OCI-LY3 (cell line): ENCODE data around the gene ERI3.

Experiments
- H2AFZ ChIP-seq: fragments of 200-600, 300-600 bp; shearing (Covaris generic); 2 replicates; pipeline ENCODE4 v1.6.0; 2014; ENCODE audit warnings: antibody characterized with exemption, low read depth, low read length
- H3K27ac ChIP-seq: fragments of 200-600, 300-600 bp; sonication (generic); 2 replicates; pipeline ENCODE4 v1.5.1; 2014; ENCODE audit warnings: mild to moderate bottlenecking, low read length, moderate library complexity, mixed read lengths
- H3K27me3 ChIP-seq: fragments of 200-600, 300-600 bp; sonication (generic); 2 replicates; pipeline ENCODE4 v1.6.1; 2014; ENCODE audit warnings: low read depth, low read length, mixed read lengths
- H3K36me3 ChIP-seq: fragments of 200-600, 300-600 bp; sonication (generic); replicated peaks from 2 replicates; pipeline ENCODE3; 2014; ENCODE audit warnings: low read depth, low read length, mixed read lengths
- H3K4me1 ChIP-seq: fragments of 300-600, 200-600 bp; sonication (generic); 2 replicates; pipeline ENCODE4 v1.6.1; 2014; ENCODE audit warnings: low read length, mixed read lengths
- H3K4me2 ChIP-seq: fragments of 200-600, 300-600 bp; sonication (generic); 2 replicates; pipeline ENCODE4 v1.6.1; 2014; ENCODE audit warnings: low read length, mixed read lengths
- H3K4me3 ChIP-seq: fragments of 300-600, 200-600 bp; sonication (generic); 2 replicates; pipeline ENCODE4 v1.5.1; 2014; ENCODE audit warnings: antibody characterized with exemption, mild to moderate bottlenecking, low read length, moderate library complexity
- H3K79me2 ChIP-seq: fragments of 300-600, 200-600 bp; shearing (Covaris generic); 2 replicates; pipeline ENCODE4 v1.6.1; 2014; ENCODE audit warnings: mild to moderate bottlenecking, low read length, mixed read lengths
- H3K9ac ChIP-seq: fragments of 300-600, 200-600 bp; shearing (Covaris generic); 2 replicates; pipeline ENCODE4 v1.6.0; 2014; ENCODE audit warnings: mild to moderate bottlenecking, low read length, moderate library complexity
- H3K9me3 ChIP-seq: fragments of 200-600, 300-600 bp; shearing (Covaris generic); 2 replicates; pipeline ENCODE4 v1.6.1; 2014; ENCODE audit warnings: low read length, mixed read lengths; ENCODE audit not compliant: insufficient read depth
- H4K20me1 ChIP-seq: fragments of 200-600, 300-600 bp; sonication (generic); 2 replicates; pipeline ENCODE4 v1.6.1; 2016; ENCODE audit warnings: low read length, mixed read lengths; ENCODE audit not compliant: insufficient read depth
- CTCF ChIP-seq: fragments of 200-600, 300-600 bp; sonication (generic); IDR thresholded peaks from 2 replicates; pipeline ENCODE4 v1.5.1; 2014; ENCODE audit warnings: antibody characterized with exemption, low read length, low read depth
- EZH2phosphoT487 ChIP-seq: fragments of 200-600 bp; shearing (Covaris generic); IDR thresholded peaks from 2 replicates; pipeline ENCODE4 v1.6.1; 2018; ENCODE audit warnings: antibody characterized with exemption, mixed run types, low read depth

The ERI3 gene

GRCh38 chr1:44297695-44298400 is 57.2 kb downstream of the ERI3 start:
- TF ChIP-seq EZH2phosphoT487 (no peak), CTCF (no peak)
- Histone ChIP-seq H3K79me2 (no peaks in the 10 kb centered on the region), H2AFZ (no peak overlapping the region), H3K9me3 (no peaks in the 10 kb centered on the region), H3K4me1 (no peaks in the 10 kb centered on the region), H3K4me2 (no peak overlapping the region), H4K20me1 (no peaks in the 10 kb centered on the region), H3K9ac (no peak overlapping the region), H3K36me3 (peaks cover 5% of the 10 kb centered on the region), H3K27me3 (no peaks in the 10 kb centered on the region), H3K4me3 (no peak overlapping the region), H3K27ac (no peak overlapping the region)

GRCh38 chr1:44296806-44297205 is 58.3 kb downstream of the ERI3 start:
- Histone ChIP-seq H2AFZ (no peak overlapping the region), H3K4me1 (no peaks in the 10 kb centered on the region), H3K9ac (no peak overlapping the region), H3K9me3 (no peaks in the 10 kb centered on the region), H3K27ac (no peak overlapping the region), H3K4me2 (no peak overlapping the region), H4K20me1 (no peaks in the 10 kb centered on the region), H3K36me3 (peaks cover 3% of the 10 kb centered on the region), H3K4me3 (no peak overlapping the region), H3K27me3 (no peaks in the 10 kb centered on the region), H3K79me2 (no peaks in the 10 kb centered on the region)
- TF ChIP-seq EZH2phosphoT487 (no peak), CTCF (no peak)

DNA sequence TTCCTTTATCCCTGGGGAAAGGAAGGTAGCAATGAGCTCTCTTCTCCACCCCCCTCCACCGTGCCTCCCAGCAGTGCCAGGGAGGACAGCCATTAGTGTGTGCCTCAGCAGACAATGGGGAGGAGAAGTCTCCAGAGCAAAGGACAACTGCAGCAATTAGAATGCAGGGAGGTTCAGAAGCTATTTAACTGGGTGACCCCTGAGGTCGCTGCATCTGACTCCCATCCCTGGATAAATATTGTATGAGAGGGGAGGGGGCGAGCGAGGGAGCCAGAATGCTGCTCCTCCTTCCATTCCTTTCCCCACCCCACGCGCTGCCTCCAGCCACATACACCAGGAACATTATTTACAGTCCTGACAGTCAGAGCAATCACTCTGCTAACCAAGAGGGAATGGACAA is 59.0 kb downstream of the ERI3 start:
- Histone ChIP-seq H3K4me3 (no peak overlapping the region), H3K9me3 (no peaks in the 10 kb centered on the region), H3K4me2 (no peak overlapping the region), H3K36me3 (peaks cover 3% of the 10 kb centered on the region), H4K20me1 (no peaks in the 10 kb centered on the region), H3K27ac (no peak overlapping the region), H3K9ac (no peak overlapping the region), H3K27me3 (no peaks in the 10 kb centered on the region), H3K4me1 (no peaks in the 10 kb centered on the region), H2AFZ (no peak overlapping the region), H3K79me2 (no peaks in the 10 kb centered on the region)
- TF ChIP-seq EZH2phosphoT487 = no peak
- TF ChIP-seq CTCF = no peak

- H3K79me2 ChIP-seq = no peaks in the 10 kb centered on the region
- H3K27ac ChIP-seq = no peak overlapping the region
- no peak overlapping the region for H2AFZ ChIP-seq
- no peaks in the 10 kb centered on the region for H3K9me3 ChIP-seq
- H3K27me3 ChIP-seq = no peaks in the 10 kb centered on the region
- no peak overlapping the region for H3K4me3 ChIP-seq
- no peaks in the 10 kb centered on the region for H3K4me1 ChIP-seq
- no peak overlapping the region for H3K9ac ChIP-seq
- H3K36me3 ChIP-seq = peaks cover 3% of the 10 kb centered on the region
- H3K4me2 ChIP-seq = no peak overlapping the region
- H4K20me1 ChIP-seq = no peaks in the 10 kb centered on the region
- no peak for TF ChIP-seq CTCF
- no peak for TF ChIP-seq EZH2phosphoT487
These were observed 60.5 kb downstream of the ERI3 start for GRCh38 chr1:44294588-44295007.
